GM12874 (cell line): ENCODE results near the gene CDH8.

Experiments used
- CTCF ChIP-seq: IDR thresholded peaks from 2 replicates; pipeline ENCODE4 v1.5.1; 2011; ENCODE audit warnings: low read depth, mild to moderate bottlenecking, control low read depth, low read length, moderate library complexity; ENCODE audit not compliant: insufficient read depth

CDH8 gene

GRCh38 chr16:61836804-61837393 is 199.3 kb downstream of the CDH8 start:
- TF ChIP-seq CTCF = no peak

- TF ChIP-seq CTCF = no peak
Observed at GRCh38 chr16:61834082-61834481, 202.2 kb downstream of the CDH8 start.

GRCh38 chr16:61831351-61831917 is 204.8 kb downstream of the CDH8 start:
- no peak for TF ChIP-seq CTCF

GRCh38 chr16:61829631-61830030 is 206.6 kb downstream of the CDH8 start:
- TF ChIP-seq CTCF = no peak

- TF ChIP-seq CTCF = no peak
Observed at GRCh38 chr16:61823326-61823725, 212.9 kb downstream of the CDH8 start.

GRCh38 chr16:61820820-61821219 is 215.4 kb downstream of the CDH8 start:
- no peak for TF ChIP-seq CTCF

- no peak for TF ChIP-seq CTCF
Observed at GRCh38 chr16:61820398-61820797, 215.8 kb downstream of the CDH8 start.
